ENCODE data around the gene RCBTB2.

DNA sequence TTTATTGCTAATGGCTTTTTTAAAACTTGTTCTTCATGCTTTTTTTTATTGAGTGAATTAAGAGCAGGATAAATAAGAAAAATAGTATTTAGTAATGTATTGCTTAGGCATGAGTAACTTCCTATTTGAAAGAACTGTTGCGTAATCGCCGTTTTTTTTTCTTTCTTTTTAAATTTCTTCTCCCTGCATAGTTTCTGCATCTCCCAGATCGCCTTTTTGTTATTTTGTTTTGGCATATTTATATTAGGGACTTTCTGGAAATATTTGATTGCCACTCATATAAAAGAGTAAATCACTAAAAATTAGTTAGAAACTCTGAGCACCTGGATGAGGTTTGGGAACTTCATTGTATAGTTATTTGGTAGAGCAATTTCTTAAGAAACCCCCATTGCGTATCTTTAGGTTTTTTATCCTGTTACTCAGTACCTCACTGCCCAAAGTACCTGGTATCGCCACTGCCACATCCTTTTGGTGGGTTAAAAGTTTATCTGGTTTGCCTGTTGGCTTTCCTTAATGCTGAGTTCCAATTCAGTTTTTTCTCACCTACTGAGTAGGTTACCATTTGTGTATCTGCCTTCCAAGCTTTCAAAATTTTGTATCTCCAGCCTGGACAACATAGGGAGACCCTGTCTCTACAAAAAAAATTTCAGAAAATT lies 83.8 kb downstream of the RCBTB2 start:
- TF ChIP-seq CTCF (IDR thresholded peaks at IDR 0.05; ENCODE audit: low read depth, low read length, missing input control) (no peak), TAF1 (conservative IDR thresholded peaks at IDR 0.05) (no peak), SP1 (IDR thresholded peaks at IDR 0.05) (no peak)
